HG03378 (cell line): ENCODE data around the gene CDHR5.
"Not testable (repeated sequence)": the region's sequence is repeated elsewhere in the genome, so short reads cannot be mapped to it uniquely, and the experiment has no call there.

ENCODE experiments used
- ATAC-seq: cut with Tn5 transposase; IDR thresholded peaks from one replicate; pipeline ENCODE4 v1.9.1; 2021; ENCODE audit warnings: mild to moderate bottlenecking, moderate library complexity; ENCODE audit not compliant: unreplicated experiment

Gene CDHR5

DNA sequence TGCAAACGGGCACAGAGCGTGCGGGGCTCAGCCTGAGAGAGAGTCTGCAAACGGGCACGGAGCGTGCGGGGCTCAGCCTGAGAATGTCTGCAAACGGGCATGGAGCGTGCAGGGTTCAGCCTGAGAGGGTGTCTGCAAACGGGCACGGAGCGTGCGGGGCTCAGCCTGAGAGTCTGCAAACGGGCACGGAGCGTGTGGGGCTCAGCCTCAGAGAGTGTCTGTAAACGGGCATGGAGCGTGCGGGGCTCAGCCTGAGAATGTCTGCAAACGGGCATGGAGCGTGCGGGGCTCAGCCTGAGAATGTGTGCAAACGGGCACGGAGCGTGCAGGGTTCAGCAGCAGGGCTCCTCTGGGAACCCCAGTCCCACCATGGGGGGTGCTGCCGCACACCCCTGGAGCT is 35.0 kb downstream of the CDHR5 start:
- no peak for ATAC-seq

GRCh38 chr11:587978-588380 is 36.8 kb downstream of the CDHR5 start:
- ATAC-seq: no peak

DNA sequence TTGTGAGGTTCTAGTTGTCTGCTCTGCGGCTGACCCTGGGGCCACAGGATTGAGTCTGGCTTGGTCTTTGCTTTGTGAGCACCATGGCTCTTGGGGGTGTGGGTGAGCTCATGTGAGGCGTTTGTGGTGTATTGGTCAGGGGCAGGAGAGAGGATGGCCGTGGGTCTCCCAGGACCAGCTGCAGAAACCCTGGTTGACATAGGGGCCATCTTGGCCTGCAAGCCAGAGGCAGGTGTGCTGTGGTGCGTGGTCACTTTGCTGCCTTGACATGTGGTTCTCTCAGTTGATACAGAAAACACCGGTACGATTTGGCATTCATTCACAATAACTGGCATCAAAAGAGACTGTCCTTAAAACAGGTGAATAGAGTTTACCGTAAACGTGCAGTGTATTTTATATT is 37.2 kb downstream of the CDHR5 start:
- no peak for ATAC-seq

DNA sequence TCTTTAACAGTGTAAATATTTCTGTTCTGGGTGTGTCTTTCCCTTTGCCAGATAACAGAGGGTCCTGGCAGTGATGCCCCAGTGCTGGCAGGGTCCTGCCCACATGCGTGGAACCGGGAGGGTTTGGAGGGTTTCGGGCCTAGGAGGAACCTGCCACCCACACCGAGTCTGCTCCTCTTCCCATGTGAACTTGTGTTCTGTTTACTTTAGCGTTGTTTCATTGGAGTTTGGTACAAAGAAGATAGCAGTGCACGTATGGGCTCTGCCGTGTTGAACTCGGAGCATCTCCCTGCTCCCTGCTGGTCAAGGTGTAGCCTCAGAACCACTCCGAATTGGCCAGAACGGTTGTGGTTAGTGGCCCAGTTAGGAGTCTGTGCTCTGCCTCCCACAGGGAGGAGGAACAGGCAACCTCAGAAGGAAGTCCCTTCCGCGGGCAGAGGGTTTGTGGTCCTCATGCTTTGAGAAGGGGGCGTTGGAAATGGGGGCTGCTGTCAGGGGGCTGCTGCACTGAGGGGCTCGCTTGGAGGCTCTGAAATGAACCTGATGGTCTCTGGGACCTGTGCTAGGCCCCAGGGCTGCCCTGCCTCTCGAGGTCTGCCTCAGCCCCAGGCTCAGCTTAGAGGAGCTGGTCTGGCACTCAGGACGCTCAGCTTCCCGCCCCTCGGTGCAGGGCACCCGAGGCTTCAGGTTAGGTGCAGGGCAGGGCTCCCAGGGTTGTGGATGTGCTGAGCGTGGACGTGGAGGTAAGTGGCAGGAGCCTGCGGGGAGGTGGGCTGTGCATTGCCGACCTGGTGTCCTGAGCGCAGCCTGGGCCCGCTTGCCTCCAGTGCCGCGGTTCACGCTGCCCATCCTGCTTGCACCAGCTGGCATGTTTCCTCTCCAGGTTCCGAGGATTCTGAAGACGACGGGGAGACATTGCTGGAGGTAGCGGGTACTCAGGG is 38.1 kb downstream of the CDHR5 start:
- ATAC-seq: no peak

- ATAC-seq: no peak
These were observed 40.5 kb downstream of the CDHR5 start for GRCh38 chr11:584287-584686.

DNA sequence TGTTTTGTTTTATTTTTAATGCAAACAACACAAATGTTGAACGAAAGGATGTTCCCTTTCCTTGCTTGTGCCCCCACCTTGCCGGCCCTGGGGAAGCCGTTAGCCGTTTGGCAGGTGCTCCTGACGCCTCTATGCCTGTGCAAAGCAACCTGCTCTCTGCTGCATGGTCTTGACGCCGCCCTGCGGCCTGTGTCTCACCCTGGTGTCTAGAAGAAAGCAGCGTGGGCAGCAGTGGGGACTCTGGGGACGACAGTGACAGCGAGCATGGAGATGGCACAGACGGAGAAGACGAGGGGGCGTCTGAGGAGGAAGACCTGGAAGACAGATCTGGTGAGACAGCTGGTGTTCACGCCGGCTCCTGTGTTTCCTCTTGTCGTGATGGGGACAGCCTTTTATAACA is 43.0 kb downstream of the CDHR5 start:
- no peak for ATAC-seq

DNA sequence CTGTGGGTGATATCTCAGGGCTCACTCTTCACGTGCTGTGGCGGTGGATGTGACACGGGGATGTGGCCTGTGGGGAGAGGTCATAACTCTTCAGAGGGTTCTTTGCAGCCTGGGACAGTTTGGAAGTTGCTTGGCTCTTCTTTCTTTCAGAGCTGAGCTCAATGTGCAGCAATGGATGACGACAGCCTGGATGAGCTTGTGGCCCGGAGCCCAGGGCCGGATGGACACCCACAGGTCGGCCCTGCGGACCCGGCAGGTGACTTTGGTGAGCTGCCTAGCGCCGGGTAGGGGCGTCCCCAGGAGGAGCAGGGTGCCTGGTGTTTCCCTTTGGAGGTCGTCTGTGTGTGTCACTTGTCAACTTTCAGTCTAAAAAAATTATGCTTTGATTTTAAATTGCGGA is 43.4 kb downstream of the CDHR5 start:
- no peak for ATAC-seq

- ATAC-seq: no peak
These were observed 44.7 kb downstream of the CDHR5 start for GRCh38 chr11:579830-580601.

DNA sequence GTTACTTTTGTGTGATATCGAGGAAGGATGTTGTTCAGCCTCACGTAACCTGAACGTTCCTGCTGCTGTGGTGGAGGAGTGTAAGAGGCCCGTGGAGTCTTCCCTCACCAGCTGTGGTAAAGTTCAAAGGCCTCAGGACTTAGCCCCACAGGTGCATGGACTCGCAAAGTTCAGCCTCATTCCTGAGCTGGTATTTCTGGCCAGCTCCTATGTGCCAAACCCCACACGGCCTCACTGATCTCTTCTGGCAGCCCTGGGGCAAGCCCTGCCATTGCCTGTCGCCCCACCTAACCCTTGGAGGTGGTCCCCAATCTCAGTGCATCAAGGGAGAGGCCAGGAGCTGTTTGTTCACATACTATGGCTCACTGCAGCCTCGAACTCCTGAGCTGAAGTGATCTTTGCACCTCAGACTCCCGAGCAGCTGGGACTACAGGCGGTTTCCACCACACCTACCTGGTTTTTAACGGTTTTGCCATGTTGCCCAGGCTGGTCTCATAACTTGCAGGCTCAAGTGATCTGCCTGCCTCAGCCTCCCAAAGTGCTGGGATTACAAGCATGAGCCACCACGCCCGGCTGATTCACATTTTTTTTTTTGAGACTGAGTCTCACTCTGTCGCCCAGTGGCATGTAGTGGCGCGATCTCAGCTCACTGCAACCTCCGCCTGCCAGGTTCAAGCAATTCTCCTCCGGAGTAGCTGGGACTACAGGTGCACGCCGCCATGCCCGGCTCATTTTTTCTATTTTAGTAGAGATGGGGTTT is 46.3 kb downstream of the CDHR5 start:
- no peak for ATAC-seq

DNA sequence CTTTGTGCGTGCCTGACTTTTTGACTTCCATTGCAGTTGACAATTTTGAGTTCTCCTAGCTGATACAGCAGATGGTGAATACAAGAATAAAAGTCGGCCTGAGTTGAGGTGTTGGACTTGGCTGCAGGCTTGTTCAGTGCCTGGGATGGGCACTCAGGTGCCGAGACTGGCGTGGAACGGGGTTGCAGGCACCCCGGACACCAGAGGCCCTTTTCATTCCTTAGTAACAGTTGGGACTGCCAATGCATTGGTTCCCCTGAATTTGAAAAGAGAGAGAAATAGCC is 47.2 kb downstream of the CDHR5 start:
- no peak for ATAC-seq

DNA sequence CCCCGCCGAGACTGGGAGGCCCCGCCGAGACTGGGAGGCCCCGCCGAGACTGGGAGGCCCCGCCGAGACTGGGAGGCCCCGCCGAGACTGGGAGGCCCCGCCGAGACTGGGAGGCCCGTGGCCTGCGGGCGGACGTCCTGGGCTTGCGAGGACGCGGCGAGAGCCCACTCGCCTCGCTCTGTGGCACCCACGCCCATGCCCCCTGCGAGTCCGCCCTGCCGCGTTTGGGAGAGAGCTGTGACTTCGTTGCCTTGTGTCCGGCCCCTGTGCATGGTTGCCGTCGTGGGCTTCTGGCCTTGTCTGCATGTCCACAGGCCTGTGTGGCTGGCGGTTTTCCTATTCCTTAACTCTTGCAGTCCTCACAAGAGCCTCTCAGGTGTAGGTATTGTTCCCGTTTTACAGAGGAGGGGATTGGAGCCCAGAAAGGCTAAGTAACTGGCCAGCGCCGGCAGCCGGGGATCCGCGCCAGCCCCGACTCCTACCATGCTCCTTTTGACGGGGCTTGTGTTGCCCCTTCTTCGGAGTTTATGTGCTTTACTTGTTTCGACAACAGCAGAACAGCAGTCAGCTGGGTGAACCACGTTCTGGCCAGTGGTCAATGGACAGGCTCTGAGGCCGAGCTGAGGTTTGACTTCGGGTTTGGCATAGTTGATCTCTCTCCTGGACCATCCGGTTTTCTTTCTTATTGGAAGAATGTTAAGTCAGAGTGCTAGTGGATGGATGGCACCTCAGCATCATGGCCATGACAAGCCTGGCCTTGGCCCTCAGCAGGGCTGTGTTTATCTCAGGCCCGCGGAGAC is 47.7 kb downstream of the CDHR5 start:
- ATAC-seq: no peak

- peak; percentile 79 for ATAC-seq
These were observed 48.6 kb downstream of the CDHR5 start, which contains the start of gene PHRF1 for GRCh38 chr11:575996-576768. PHRF1 (plus strand) TSS chr11:576470; CDS start chr11:581513, 5,043 bp downstream.

DNA sequence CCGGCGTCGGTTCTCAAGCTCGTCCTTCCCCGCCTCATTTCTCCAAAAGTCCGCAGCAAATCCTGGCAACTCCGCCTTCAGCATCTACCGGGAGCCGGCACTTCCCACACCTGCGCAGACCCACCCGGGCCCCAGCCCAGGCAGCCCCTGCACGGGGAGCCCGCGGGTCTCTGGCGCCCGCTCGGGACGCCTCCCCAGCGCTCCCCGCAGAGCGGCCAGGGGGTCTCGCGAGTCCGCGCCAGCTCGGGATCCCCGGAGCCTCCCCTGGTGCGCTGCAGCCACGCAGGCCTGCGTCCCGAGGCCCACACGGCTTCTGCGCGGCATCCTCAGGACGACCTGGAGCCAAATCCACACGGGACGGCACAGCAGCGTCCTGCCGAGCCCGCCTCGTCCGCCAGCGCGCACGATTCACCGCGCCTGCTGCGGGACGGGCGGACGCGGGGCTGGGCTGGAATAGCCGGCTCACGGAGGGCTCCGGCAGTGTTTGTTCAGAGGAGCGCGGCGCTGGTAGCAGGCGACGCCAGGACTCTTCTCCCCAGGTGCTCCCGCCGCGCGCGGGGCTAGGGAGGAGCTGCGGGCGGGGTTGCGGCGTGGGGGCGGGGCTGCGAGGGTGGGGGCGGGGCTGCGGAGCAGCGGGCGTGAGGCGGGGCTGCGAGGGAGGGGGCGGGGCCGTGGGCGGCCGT is 49.3 kb downstream of the CDHR5 start:
- ATAC-seq: no peak

DNA sequence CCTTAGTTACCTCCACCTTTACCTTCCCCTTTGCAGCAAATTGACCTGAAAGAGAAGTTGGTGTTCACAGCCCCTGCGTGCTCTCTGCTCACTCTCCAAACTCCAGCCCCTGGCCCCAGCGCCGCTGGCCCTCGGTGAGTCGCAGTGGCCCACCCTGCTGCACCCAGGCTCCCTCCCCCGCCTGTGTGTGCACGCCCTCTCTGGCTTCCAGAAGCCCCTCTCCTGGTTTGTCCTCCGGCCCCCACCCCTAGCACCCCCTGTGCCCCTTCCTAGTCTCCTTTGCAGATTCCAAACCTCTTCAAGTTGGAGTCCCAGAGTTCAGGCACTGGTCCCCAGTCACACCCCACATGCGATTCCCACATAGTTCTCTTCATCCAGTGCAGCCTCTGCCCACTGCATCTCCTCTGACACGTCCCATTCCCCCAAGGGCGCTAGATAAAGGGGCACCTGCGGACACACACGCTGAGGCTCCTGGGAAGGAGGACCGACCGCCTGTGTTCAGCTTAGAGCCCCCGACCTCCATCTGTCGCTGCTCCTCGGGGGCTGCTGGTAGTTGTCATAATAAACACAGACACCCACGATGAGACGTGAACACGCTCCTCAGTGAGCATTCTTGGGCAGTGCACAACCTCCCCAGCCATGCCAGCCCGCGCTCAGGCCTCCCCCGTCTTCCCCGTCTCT is 50.0 kb downstream of the CDHR5 start:
- no peak for ATAC-seq

GRCh38 chr11:574031-574570 is 50.7 kb downstream of the CDHR5 start:
- not testable (repeated sequence) for ATAC-seq

GRCh38 chr11:573146-573759 is 51.5 kb downstream of the CDHR5 start:
- ATAC-seq: no peak

- ATAC-seq: no peak
These were observed 53.0 kb downstream of the CDHR5 start for GRCh38 chr11:571802-572185.
